AG04449 (cell line): ENCODE results near the gene C10orf90.

ENCODE experiments used
- CTCF ChIA-PET: fragments of 350-600 bp; formaldehyde crosslinking; extraction: SDS; loops from one replicate; lab custom pipeline; 2021; ENCODE audit warnings: antibody characterized with exemption; lab: Yijun Ruan, JAX
- POLR2A ChIA-PET: fragments of 400-600, 350-600 bp; formaldehyde crosslinking; extraction: SDS; loops from one replicate; lab custom pipeline; 2020; ENCODE audit warnings: antibody characterized with exemption, inconsistent platforms; lab: Yijun Ruan, JAX
- DNase-seq: peaks from one replicate; pipeline ENCODE4 v3.0.0-alpha.2; 2010; ENCODE audit warnings: low read depth, low spot score
- H3K4me3 ChIP-seq: 2 replicates; pipeline ENCODE4 v1.5.1; 2011; ENCODE audit warnings: low read depth, mild to moderate bottlenecking, control low read depth, low read length
- TF ChIP-seq, protein P1 (sequence below): IDR thresholded peaks from one replicate; pipeline ENCODE4 v1.5.1; 2011; ENCODE audit warnings: mild to moderate bottlenecking, moderate library complexity, low read length, control low read depth, inconsistent platforms; ENCODE audit not compliant: insufficient read depth; ENCODE audit errors: missing control alignments

Gene C10orf90

GRCh38 chr10:126407831-126408230 is 262.7 kb downstream of the C10orf90 start:
- no peak for DNase-seq
- TF ChIP-seq, protein P1, sequence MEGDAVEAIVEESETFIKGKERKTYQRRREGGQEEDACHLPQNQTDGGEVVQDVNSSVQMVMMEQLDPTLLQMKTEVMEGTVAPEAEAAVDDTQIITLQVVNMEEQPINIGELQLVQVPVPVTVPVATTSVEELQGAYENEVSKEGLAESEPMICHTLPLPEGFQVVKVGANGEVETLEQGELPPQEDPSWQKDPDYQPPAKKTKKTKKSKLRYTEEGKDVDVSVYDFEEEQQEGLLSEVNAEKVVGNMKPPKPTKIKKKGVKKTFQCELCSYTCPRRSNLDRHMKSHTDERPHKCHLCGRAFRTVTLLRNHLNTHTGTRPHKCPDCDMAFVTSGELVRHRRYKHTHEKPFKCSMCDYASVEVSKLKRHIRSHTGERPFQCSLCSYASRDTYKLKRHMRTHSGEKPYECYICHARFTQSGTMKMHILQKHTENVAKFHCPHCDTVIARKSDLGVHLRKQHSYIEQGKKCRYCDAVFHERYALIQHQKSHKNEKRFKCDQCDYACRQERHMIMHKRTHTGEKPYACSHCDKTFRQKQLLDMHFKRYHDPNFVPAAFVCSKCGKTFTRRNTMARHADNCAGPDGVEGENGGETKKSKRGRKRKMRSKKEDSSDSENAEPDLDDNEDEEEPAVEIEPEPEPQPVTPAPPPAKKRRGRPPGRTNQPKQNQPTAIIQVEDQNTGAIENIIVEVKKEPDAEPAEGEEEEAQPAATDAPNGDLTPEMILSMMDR = no peak
- POLR2A ChIA-PET = no interaction called here
- CTCF ChIA-PET = interaction anchor here (0.6 to 2.5 kb wide), 5 partner anchors 9 to 425 kb away, joined by 3 to 11 read pairs (median 5); no protein-coding TSS in a partner anchor
- no peak overlapping the region for H3K4me3 ChIP-seq

DNA sequence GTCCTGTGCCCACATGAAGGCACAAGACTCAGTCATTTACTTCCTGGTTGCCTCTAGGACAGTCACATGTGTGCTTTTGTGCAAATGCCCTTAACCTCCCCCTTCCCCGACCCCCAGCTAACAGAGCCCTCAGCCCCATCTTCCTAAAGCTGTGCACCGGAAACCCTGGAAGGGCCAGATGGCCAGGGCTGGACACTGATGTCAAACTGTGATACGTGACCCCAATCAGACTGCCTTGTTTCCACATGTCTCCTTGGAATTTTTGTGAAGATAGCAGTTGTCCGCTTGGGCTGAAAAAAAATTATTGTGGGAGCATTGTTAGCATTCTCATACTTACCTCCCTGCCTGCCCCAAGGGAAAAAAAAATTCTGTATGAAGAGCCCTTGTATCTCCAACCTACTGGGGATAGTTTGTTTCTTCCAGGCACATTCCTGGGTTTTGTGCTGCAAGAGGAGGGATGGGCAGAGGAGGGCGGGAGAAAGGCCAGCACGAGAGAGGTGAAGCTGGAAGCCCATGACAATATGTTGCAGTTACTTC is 265.2 kb downstream of the C10orf90 start:
- POLR2A ChIA-PET = no interaction called here
- CTCF ChIA-PET = no interaction called here
- DNase-seq = no peak
- no peak overlapping the region for H3K4me3 ChIP-seq
- TF ChIP-seq, protein P1 = no peak

DNA sequence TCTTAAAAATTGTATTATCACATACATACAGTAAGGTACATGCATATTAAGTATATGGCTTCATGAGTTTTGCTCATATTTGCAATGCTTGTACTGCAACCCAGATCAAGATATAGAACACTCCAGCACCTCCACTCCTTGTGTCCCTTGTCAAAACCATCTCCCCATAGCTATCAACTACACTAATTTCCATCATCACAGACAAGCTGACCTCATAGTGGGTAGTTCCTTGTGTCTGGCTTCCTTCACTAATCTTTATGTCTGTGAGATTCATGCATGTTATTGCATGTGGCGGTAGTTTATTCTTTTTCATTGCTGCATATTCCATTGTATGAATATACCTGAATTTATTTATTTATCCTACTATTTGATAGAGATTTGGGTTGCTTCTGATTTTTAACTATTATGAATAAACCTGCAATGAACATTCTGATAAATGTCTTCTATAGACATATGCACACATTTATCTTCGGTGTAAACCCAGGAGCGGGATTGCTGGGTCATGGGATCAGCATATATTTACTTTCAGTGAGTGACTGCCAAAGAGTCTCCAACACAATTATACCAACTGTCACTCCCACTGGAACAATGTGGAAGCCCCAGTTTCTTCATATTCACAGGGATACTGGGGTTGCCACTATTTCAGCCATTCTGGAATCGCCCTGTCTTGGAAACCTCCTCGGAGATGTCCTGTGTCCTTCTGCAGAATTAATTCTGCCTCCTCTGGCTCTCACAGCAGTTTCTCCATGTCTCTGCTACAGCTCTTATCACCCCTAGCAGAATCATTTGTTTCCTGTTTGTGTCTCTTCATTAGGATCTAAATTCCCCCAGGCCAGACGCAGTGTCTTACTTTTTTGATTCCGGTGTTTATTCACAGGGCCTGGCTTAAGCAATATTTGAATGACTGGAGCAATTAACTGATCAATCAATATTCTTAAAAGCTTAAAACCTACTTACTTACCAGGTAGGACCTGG is 267.5 kb downstream of the C10orf90 start:
- no peak overlapping the region for H3K4me3 ChIP-seq
- ChIA-PET CTCF (interaction anchor here (1.1 kb wide), 1 partner anchor 17 kb away, joined by 4 read pairs; no protein-coding TSS in a partner anchor), POLR2A (interaction anchor here (0.6 kb wide), 1 partner anchor 623 kb away, joined by 3 read pairs; no protein-coding TSS in a partner anchor)
- no peak for DNase-seq
- TF ChIP-seq, protein P1 = no peak

GRCh38 chr10:126400641-126401040 is 269.9 kb downstream of the C10orf90 start:
- DNase-seq = no peak
- POLR2A ChIA-PET = no interaction called here
- CTCF ChIA-PET = interaction anchor here (1.0 kb wide), 1 partner anchor 456 kb away, joined by 3 read pairs; no protein-coding TSS in a partner anchor
- H3K4me3 ChIP-seq = no peak overlapping the region
- TF ChIP-seq, protein P1 = no peak

- CTCF ChIA-PET = no interaction called here
- TF ChIP-seq, protein P1 = no peak
- POLR2A ChIA-PET = no interaction called here
- no peak overlapping the region for H3K4me3 ChIP-seq
- DNase-seq = no peak
Measured at GRCh38 chr10:126398924-126399323, 271.6 kb downstream of the C10orf90 start.

DNA sequence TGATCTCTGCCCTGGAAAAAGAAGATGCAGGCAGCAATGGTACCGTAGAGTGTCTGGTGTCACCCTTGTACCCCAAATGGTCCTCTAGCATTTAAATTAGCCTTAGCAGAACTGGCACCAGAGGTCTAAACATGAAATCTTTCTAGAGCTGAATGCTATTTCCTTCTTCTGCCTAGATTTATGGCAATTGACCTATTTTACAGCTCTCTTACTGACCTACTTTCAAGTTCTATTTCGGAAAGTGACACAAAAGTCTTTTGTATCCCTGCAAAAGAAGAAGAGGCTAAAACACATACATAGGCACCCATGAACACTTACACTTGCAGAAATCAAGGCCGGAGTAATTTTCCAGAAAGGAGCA is 272.1 kb downstream of the C10orf90 start:
- TF ChIP-seq, protein P1 = no peak
- CTCF ChIA-PET = no interaction called here
- no peak overlapping the region for H3K4me3 ChIP-seq
- DNase-seq = no peak
- POLR2A ChIA-PET = no interaction called here
